GM19238 (cell line): ENCODE results near the gene NMRK1.

Experiments
- DNase-seq: peaks from one replicate; pipeline ENCODE4 v3.0.0; 2011; ENCODE audit warnings: low spot score; ENCODE audit not compliant: insufficient read length

NMRK1 gene

DNA sequence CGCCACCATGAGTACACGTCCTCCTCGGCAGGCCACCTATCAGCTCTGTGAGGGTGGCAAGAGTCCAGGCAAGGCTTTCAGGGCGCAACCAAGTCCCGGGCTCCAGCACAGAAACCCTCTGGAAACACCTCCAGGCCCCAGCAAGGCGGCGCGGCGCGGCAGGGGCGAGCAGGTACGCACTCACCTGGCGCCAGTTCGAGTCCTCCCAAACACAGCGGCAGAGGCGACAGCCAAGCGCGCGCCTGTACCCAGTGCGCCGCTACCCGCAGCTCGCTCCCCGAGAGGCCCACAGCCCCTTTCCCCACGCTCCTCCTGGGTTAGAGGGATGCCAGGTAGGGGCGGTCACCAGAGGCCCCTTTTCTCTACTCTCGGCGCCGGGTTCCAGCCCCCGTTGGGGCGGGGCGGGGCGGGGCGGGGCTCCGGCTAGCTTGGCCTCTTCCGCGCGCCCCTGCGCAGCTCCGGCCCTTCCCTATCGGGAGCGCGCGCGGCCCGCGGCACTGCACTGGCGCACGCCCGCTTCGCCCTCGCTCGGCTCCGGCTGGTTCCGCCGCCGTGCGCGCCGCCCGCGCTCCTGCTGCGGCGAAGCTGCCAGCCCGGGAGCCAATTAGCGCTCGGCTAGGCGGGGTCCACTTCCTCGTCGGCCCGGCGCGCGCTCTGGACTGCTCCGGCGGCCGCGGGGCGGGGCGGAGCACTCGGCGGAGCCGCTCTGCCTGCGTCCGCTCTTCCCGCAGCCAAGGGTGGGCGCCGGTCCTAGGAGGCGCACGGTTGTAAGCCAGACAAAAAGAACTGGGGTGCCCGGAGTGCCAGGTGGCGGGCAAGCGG lies at the start of gene NMRK1, which contains the start of gene OSTF1:
TSS of gene NMRK1 (minus strand) at position 332 of the 822 bp plus-strand sequence. CDS start 5,040 bp downstream, outside the sequence.
TSS of gene OSTF1 (plus strand) at position 691 of the 822 bp plus-strand sequence. CDS start 179 bp downstream, outside the sequence.
- DNase-seq, result peak; percentile 87

DNA sequence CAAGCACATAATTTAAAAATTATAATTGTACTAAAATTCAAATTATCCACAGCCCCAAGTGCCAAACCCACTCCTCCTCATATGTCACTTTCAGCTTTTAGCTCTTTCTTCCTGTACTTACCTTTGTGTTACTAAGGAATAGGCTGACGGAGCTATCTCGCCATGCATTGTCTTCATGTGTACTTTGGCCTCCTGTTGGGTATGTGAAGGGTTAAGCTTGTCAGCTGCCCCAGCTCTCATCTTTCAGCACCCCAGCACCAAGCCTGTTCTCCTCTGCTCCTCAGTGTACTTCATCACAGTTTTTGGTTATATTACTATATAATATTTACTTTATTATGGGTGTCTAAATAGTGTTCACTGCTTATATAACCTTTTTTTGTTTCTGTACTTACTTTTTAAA lies 46.5 kb upstream of the NMRK1 start:
- DNase-seq, result no peak

DNA sequence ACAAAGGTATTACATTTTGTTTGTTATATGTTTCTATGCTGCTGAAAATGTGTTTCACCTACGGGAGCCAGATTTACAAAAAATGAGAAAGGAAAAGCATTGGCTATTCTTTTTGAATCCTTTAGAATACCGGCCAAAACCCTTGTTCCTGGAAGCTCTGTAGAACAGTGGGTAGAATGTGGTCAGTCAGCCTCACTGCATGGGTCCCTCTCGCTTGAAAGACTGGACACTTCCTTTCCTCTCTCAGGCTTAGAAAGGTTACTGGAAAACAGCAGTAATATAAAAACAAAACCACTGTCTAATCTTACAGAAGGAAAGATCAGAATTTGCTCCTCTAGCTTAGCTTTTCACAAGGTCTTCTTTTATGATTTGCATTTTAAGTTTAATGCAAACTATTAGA lies 45.4 kb upstream of the NMRK1 start:
- DNase-seq, result no peak

DNA sequence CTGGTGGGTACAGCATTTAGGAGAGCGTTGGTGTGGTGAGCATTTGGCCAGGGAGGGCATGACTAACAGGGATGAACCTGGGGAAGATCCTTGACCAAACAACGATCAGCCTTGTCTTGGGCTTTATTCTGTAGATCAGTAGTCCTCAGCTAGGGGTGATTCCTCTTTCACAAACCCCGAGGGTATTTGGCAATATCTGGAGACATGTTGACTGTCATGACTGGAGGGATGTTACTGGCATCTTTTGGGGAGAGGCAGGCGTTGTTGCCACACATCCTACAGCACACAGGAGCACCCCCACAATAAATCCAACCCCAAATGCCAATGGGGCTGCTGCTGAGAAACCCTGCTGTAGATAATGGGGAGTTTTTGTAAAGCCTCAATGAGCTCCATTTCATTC lies 44.3 kb upstream of the NMRK1 start:
- DNase-seq, result no peak

DNA sequence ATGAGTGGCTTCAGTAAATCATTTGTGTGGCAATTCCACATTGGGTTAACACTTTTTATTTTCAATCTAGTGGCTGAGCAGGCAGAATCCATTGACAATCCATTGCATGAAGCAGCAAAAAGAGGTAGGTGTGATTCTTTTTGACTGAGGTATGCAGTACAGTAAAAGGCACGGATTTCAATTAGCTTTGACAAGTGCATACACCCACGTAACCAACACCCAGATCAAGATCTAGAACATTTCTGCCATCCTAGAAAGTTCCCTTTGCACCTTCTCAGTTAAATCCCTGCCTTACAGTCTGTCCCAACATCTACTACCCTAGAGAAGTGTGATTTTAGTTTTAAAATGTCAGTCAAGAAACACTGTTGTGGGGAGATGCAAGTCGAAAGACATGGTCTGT lies 43.7 kb upstream of the NMRK1 start:
- DNase-seq, result no peak

DNA sequence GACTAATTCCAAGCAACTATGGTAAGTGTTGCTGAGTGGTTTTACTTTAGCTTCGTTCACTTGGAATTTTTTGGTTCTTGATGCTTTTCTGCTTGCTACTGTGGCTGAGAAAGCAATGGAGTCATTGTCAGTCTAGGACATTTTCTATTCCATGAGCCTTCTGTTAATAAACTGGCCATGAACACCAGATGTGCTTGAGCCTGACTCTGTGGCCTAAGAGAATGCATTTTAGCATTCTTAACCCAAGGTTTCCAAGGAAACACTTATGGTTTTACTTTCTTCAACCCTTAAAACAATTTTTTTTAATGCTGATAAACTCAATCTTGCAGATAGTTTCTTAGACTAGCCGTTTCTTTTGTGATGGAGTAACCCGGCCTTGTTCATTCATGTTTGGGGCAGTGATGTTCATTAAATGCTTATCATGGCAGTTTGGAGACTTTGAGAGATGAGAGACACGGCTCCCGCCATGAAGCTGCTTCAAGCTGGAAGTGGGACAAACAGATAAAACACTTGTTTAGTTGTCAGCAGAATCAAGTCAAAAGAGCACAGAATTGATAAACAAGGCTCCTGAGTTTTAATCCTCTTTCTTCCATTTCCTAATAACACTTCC lies 42.8 kb upstream of the NMRK1 start:
- DNase-seq, result no peak

DNA sequence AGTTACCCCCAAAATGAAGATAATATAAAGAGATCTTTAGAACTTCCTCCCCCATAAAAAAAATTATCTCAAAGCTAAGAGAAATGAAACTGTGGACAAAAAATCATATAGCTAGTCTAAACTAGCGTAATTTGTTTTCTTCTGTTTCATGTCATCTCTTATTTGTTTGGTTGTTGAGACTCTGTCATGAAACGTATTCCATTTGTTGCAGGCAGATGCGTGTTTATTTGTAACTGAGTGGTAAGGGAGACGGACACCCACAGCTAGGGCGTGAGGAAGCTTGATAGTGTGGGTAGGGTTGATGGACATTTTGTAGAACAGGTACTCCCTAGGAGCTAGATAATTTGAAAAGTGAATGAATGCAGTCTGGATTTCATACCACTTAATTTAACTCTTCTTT lies 42.2 kb upstream of the NMRK1 start:
- no peak for DNase-seq

DNA sequence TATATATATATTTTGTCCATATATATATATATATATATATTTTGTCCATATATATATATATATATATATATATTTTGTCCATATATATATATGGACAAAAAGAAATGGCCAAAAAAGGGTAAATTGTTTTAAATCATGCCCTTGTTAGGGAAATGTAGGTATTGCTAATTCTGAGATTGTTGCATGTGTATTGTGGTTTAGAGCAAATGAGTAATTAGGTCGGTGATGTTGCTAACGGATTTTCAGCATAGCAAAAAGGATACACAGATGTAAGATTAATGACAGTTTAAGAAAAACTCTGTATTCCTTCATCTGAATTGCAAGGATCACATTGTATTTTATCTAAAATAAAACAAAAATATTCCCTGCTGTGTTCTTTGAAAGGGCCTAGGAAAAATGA lies 40.6 kb upstream of the NMRK1 start:
- no peak for DNase-seq

DNA sequence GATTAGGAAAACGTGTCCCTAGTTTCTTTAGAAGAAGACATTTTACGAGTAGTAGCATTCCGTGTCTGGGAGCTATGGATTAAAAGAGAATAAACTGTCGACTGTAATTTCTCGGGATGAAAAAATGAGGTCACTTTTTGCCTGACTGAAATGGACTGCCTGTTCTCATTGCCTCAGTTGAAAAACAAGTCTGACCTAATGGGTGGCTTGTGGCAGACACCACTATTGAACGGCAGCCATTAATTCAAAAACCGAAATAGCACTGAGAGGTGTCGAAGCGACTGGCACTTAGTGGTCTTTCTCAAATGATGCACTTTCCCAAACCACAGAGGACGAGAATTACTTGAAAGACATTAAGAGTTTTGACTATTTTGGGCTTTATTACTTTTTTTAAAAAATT lies 35.7 kb upstream of the NMRK1 start:
- no peak for DNase-seq

DNA sequence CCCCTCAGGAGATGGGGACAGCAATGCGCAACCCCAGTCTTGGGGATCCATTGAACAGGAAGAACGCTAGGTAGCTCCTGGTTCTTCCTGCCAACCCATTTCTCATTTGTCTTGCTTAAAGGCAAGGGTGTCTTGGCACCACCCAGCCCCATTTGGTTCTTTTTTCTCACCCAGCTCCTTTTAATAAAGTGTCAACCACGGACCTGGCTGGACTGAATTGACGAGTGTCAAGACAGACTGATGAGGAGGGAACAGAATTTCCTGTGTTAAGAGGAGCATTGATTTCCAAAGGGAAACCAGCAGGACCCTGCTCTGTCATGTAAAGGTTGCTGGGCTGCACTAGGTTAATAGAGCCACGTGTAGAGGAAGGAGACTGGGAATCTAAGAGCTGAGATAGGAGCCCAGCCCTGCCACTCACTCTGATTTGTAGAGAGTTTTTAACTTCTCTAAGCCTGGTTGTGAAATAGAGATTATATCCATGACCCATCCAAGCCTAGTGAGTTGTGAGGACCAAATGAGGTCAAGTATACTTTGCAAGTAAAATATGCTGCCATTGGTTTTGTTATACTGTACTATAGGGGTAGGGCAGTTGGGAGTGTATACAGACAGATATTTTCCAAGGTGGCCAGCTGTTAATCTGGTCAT lies 34.1 kb upstream of the NMRK1 start:
- DNase-seq, result no peak

DNA sequence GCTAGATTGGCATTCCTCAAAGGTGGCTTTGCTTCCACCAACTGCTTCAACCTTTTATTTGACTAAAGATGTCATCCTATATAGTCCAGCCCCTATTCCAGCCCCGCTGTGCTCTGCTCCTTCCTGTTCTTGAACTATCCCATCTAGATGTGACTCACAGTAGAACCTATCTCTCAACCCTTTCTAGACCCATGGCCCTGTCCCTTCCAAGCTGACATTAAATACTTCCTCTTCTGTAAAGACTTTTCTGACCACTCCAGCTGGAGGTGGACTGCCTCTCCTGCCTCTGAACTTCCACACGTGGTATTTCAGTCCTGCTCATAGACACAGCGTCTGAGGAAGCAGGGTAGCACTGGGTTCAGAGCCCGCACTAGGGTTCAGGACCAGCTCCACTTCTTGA lies 32.7 kb upstream of the NMRK1 start:
- DNase-seq, result no peak

DNA sequence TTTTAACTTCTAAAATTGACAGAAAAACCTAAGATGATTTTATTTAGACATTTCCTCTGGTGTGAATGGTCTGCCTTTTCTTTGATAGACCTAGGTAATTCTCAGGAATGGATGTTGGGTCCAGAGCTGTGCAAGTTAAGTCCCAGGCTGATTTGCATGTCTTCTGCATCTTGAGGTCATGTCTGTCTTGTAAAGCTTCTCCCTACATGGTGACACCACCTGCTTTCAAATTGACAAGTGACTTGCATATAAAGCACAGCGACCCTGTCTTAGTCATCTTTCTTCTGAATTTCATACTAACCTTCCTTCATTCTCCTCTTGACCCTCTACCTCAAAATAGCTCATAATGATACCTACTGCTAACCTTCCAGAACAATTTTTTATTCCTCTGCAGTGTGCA lies 29.6 kb upstream of the NMRK1 start:
- DNase-seq, result no peak

DNA sequence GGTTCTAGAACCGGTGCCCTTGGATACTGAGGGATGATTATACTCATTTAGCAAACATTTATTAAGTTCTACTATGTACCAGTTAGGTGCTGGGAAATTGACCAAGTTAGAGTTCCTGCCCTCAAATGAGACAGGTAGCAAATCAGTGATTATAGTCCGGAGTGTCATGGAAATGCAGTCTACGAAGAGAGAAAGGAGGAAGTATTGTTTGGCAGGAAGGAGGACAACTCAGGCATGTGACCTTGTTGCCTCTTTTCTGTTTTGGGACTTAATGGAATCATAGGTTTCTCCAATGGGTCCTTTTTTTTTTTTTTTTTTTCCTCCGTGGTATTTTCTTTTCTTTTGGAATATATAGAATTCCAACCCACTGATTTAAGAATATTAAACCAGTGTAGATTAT lies 28.4 kb upstream of the NMRK1 start:
- no peak for DNase-seq

DNA sequence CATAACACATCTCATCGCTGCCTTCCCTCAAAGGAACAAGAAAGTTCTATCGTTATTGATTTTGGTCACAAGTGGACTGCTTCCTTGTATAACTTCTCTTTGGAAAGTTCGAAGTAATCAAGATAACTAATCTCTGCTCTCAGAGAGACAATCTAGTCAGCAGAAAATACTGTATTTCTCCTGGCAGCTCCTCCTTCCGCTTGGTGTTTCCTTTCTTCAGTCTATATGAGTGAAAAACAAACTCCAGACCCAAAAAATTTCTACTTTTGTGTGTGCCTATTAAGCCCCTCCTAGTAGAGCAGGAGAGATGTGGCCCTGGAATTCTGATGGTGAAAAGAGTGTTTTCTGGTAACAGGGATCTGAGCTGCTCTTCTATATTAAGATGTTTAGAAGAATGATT lies 24.8 kb upstream of the NMRK1 start:
- DNase-seq, result no peak

DNA sequence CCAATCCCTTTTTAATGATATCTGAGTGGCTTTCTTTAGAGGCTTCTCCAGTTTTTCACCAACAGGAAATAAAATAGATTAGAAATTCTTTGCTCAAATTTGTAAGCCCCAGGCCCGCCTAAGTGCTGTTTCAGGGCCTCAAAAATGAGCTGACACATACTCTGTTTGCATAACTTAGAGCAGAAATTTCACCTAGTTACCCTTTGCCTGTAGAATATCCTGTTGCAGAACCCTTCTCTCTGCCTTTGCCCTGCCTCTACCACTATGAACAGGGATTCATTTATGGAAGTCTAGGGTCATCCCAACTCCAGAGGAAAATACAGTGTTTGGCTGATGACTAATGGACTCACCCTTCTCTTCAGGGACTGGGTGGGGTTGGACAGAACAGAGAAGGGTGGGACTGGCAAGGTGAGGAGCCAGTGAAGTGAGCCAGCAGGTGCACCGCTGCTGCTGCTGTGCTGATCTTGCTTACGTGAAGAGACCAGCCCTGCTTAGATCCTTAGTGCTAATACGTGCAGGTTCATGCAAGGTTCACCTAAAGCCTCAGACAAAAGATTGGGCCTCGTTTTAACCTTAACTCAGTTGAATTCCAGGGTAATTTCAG lies 23.2 kb upstream of the NMRK1 start:
- DNase-seq, result no peak

DNA sequence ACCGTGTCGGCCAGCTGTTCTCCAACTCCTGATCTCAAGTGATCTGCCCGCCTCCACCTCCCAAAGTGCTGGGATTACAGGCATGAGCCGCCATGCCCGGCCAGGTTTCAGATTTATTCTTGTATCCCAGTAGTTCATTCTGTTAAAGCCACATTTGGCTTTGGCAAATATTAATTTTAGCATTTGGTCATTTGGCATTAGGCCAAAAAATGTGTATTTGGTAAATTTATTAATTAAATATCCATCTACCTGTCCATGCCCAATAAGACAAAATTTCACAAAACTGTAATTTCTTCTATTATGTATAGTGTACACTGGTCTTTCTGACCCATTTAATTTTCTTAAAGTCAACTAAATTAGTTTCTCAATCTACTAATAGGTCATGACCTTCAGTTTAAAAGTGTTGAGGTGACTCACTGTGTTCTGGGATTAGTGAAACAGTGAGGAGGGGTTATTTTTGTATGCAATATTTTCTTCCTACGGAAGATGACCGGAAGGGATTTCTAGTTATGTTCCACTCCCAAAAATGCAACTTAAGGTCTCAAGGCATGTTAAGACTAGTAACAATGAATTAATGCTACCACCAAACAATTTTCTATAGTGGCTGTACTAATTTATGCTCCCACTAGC lies 21.4 kb upstream of the NMRK1 start:
- DNase-seq, result no peak

DNA sequence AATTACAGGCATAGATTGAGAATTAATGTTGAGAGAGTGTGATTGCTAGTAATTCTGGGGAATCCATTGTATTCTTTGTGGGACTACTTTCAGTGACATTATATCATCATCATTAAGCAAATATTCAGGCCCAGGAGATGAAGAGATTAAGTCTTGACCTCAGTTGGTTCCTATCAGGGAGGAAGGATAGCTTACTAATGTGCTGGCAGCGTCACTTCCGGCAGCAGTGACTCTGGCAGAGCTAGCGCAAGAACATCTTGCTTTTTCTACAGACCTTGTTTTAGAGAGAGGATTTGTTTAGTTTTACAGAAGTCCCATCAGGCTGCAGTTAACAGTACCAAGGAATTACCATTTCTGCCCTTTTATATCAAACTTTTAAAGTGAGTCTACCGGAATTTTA lies 20.6 kb upstream of the NMRK1 start:
- no peak for DNase-seq

DNA sequence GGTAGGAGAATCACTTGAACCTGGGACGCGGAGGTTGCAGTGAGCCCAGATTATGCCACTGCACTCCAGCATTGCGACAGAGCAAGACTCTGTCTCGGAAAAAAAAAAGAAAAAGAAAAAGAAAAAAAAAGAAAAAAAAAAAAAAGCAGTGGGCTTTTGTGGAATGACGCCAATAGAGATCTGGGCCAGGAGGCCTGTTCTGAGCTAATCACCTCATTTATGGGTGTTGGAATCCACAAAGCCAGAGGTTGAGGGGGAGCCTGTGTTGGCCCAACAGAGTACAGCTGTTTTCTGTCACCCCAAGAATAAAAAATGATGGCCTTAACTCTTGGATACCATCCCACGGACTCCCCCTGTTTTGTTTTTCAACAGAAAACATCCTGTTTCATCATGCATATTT lies 18.9 kb upstream of the NMRK1 start:
- no peak for DNase-seq

DNA sequence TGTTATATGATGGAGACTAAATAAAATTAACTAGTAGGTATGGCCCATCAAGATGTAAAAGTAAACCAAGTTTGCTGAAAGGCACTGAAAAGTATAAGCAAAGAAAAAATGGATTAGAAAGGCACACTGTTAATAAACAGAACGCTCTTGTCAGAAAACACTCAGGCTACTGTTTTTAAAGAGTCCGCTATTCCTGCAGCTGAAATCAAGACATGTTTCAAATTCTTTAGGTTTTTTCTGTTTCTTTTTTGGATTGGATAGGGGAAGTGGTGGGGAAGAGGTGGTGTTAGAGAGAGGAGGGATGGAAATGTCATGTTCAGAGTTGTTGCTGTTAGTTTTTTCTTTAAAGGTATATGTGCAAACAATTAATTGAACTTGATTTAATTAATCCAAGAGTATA lies 17.9 kb upstream of the NMRK1 start:
- DNase-seq, result no peak

DNA sequence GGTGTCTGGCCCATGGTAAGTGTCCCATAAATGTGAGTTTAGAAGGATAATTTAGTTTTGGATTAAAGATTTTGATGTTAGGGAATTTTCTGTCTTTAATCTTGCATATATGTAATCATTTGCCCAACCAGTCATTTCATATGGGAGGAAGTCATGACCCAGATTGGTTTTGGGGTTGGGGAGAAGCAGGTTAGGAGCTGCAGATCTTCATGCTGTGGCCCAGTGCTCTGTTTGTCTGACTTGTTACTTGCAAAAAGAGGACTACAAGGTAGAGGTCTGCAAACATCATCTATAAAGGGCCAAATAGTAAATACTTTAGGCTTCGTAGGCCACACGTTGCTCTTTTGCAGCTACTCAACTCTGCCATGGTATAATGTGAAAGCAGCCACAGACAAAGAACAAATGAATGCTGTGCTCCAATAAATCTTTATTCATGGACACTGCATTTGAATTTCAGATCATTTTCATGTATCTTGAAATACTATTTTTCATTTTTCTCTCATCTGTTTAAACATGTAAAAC lies 17.1 kb upstream of the NMRK1 start:
- DNase-seq, result no peak

DNA sequence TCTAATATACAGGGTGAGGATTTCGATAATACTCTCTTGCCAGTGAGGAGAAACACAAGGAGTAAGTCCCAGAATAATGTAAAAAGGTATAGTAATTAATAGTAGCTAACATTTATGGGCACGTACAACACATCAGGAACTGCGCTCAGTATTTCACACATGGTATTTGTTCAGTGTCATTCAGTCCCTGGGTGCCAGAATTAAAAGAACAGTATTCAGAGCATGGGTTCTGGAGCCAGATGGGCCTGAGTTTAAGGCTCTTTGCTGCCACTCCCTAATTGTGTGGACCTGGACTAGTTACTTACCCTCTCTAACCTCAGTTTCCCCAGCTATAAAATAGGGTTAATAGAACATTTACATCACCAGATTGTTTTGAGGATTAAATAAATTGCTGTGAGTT lies 16.7 kb upstream of the NMRK1 start:
- DNase-seq, result no peak
